GM20431 (cell line): ENCODE measurements around the gene GON4L.
"Not testable (repeated sequence)": the region's sequence is repeated elsewhere in the genome, so short reads cannot be mapped to it uniquely, and the experiment has no call there.

Source experiments
- in situ Hi-C: fragments of 300-500 bp; cut with MseI, MboI; formaldehyde crosslinking; loops from one replicate; pipeline ENCODE4 v1.15.0; 2020; ENCODE audit warnings: low sequenced_read_pairs; ENCODE audit not compliant: unreplicated experiment

The GON4L gene

DNA sequence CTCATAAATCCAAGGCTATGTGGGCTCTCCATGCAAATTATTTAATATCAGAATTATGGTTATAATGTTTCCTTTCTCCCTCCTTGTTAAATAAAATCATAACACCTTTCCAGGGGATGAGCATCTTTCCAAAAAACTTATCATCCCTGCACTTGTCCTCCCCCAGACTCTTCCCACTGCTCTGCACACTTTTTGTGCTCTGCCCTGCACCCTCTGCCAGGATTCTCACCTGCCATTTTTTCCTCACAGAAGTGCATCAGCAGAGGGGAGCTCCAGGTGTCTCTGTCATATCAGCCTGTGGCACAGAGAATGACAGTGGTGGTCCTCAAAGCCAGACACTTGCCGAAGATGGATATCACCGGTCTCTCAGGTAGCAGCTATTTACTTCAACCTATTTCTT is 23.2 kb upstream of the GON4L start:
- in situ Hi-C loops, result no loop called here

GRCh38 chr1:155877945-155878344 is 20.9 kb upstream of the GON4L start:
- in situ Hi-C loops, result no loop called here

DNA sequence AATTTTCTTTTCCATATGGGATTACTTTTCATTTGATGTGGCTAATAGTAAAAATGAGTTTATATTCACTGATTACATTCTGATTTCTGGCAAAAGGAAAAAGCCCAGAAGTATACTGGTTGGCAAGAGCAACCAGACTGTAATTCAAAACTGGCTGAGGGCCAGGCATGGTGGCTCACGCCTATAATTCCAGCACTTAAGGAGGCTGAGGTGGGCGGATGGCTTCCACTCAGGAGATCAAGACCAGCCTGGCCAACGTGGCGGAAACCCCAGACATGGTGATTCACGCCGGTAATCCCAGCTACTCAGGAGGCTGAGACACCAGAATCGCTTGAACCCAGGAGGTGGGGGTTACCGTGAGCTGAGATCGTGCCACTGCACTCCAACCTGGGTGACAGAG is 16.8 kb upstream of the GON4L start:
- in situ Hi-C loops, result no loop called here

- in situ Hi-C loops, result no loop called here
Observed at GRCh38 chr1:155872527-155872926, 15.5 kb upstream of the GON4L start.

DNA sequence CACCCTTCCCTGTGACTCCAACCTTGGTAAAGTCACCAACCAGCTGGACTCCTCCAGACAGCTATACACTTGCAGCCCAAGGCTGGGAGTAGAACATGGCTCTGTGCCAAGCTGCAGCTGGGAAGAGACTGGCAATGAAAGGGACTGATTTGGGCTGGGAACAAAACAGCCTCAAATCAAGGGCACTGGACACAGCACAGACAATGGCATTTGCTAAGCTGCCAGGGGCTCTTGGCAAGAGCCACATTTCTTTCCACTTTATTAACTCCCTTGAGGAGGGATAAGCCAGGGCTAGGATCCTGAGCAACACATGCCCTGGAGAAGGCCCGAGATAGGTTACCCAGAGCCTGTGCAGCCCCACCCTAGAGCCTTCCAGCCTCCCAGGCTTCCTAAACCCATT is 14.4 kb upstream of the GON4L start:
- in situ Hi-C loops, result no loop called here

DNA sequence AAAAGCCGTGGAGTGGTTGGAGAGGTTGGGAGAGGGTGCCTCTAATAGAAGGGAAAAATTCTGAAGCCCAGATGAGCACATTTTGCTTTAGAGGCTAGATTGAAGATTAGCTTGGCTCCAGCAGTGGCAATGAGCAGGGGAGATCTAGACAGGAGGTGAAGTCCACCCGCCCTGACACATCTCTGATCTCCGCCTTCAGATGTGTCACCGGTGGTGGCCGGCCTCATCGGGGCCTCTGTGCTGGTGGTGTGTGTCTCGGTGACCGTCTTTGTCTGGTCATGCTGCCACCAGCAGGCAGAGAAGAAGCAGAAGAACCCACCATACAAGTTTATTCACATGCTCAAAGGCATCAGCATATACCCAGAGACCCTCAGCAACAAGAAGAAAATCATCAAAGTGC is 10.8 kb upstream of the GON4L start:
- in situ Hi-C loops, result no loop called here

DNA sequence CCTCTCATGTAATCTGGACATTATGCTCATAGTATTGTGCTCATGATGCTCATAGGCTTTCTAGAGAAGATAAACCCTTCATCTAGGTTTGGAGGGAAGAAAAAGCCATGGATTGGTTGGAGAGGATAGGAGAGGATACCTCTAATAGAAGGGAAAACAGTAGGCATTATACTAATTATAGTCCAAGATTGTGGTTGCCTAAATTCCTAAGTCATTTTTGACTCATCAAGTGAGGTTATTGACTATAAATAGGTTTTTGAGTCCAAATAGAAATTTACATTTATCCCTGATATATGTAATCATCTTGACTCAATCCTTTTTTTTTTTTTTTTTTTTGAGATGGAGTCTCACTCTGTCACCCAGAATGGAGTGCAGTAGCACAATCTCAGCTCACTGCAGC is 7.4 kb upstream of the GON4L start:
- in situ Hi-C loops, result no loop called here

DNA sequence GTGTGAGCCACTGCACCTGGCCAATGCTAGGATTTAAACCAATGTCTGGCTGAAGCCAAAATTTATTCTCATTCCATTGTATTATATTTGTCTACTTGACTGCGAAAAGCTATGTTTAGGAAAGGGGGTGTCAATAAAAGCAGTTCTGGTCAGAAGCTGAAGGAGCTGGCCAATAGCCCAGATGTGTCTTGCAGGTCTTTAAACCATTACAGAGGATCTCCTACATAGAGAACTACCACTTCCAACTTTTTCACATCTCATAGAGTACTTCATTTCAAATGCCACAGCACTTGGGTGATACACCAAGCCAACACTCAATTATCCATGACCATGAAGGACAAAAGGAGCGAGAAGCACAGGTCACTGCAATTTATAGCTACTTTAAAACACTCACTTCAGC is 4.9 kb upstream of the GON4L start:
- in situ Hi-C loops, result no loop called here

- in situ Hi-C loops, result no loop called here
Observed at GRCh38 chr1:155860970-155861510, 4.0 kb upstream of the GON4L start.

DNA sequence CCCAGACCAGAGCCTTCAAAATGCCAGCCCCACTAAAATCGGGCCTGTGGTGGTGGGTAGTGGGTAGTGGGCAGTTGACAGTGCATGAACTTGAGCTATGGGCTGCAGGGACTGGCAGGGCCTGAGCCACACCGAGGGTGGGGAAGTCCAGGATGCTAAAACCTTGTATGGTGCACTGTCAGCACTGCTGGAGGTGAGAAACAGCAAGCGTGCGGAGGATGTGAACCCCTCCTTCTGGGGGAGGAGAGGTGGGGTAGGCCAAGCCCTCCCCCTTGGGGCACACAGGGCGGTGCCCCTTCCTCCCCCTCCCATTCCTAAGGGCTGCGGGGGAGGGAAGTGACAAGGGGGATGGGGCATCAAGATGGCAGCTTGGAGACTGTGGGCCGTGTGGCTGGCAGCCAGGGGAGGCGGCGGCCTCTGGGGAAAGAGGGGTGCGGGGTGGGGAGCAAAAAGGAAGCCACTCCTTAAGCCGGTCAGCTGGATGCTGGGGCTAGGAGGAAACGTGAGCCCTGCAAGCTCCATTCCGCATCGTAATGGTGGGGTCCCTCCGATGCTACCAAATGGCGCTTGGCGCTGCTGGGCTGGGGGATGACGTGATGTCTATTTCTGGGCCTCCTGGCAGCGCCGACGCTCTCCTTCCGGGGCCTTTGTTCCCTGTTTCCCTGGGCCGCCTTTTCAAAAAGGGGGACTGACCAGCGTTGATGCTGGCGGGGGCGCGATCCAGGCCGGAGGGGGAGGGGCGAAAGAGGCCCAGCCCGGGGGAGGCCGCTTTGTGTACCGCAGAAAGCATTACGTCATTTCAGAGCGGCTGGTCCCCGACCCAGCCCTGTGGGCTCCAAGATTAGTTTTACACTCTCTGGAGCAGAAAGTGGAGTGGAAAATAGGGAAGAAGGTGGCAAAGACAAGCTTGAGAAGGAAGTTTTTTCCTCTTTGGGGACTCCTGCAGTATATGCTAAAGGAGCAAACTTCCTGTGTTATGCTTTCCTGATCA is 3.2 kb upstream of the GON4L start:
- in situ Hi-C loops, result no loop called here

- in situ Hi-C loops, result no loop called here
Observed at GRCh38 chr1:155859234-155859829, 2.3 kb upstream of the GON4L start, which contains the start of gene SYT11. Gene SYT11 (plus strand): TSS chr1:155859567. CDS start chr1:155859762, 195 bp downstream.

- in situ Hi-C loops, result no loop called here
Observed at GRCh38 chr1:155858800-155859233, 1.8 kb upstream of the GON4L start.

GRCh38 chr1:155856257-155856974 is 598 bp downstream of the GON4L start:
- in situ Hi-C loops, result no loop called here

DNA sequence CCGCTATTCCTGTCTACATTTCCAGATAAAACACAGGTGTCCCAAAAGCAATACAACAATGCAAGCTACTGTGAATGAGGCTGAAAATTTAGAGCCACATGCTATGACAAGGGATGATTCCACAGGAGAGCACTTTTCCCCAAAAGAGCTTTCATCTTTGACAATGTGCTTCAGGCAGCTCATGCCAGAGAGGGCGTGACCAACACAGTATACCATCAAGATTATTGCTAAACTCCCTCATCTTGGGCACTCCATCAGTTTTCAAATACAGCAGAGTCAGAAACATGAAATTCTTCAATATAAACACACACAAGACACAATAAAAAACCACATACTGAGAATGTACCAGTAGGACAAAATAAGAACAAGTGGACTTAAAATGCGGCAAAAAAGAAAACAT is 6.7 kb downstream of the GON4L start:
- in situ Hi-C loops, result no loop called here

- in situ Hi-C loops, result no loop called here
Observed at GRCh38 chr1:155847823-155848529, 9.0 kb downstream of the GON4L start.

DNA sequence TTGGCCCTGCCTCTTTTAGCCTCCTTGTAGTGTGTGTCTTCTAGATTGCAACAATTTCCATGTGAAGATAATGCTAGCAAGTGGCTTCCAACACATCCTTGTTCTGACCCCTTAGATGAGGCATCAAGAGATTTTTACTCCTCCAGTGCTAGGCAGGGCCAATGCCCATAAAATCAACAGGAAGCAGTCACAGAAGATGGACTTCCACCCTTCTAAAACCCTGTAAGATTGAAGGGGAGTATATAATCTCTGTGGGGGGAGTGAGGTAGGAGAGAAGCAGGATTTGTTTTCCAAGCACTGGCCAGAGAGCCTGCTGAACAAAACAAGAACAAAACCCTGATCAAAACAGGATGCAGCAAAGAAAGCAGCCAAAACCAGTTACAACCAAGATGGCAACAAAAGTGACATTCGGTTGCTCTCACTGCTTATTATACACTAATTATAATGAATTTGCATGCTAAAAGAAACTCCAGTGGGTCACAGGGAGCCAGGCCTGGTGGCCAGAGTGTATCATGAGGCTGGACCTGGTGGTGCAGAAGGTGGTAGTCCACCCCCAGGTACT is 12.1 kb downstream of the GON4L start:
- in situ Hi-C loops, result no loop called here

GRCh38 chr1:155840386-155840785 is 16.6 kb downstream of the GON4L start:
- in situ Hi-C loops, result no loop called here

DNA sequence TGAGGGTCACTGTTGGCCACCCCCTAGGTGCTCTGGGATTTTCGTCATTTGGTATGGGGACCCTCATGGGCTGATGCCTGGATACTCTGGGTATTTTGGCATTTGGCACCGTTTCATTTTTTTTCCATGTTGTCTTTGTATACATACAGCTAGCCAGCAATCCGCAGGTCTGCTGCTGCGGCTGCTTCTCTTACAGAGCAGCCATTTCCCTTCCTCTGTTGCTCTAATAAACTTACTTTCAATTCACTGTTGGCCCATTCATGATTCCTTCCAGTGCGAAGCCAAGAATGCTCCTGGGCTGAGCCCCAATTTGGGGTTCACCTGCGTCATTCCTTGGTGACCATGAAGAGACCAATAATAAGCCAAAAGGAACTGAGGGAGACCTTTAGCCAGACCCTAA is 21.5 kb downstream of the GON4L start:
- in situ Hi-C loops, result no loop called here

DNA sequence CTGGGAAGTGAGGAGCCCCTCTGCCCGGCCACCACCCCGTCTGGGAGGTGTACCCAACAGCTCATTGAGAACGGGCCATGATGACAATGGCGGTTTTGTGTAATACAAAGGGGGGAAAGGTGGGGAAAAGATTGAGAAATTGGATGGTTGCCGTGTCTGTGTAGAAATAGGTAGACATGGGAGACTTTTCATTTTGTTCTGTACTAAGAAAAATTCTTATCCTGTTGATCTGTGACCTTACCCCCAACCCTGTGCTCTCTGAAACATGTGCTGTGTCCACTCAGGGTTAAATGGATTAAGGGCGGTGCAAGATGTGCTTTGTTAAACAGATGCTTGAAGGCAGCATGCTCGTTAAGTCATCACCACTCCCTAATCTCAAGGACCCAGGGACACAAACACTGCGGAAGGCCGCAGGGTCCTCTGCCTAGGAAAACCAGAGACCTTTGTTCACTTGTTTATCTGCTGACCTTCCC is 22.1 kb downstream of the GON4L start:
- in situ Hi-C loops, result not testable (repeated sequence)
